Tibial nerve (tissue), 4 donors: ENCODE measurements around the gene PVR. TPM values are rescaled to one million over a fixed set of nuclear protein-coding genes. Genes with fewer than 3 reads are reported as not detected.

Experiments used
- DNase-seq, 2 donors: peaks; one replicate each; pipeline ENCODE4 v3.0.0-alpha.2; 2019; ENCODE audit warnings: low spot score in 2 of 2
- H3K27ac ChIP-seq, 4 donors: fragments of 200-600 bp; sonication (generic) in 3 of 4; one replicate each; pipeline ENCODE4 v1.5.1; 2017 to 2019; ENCODE audit warnings: mild to moderate bottlenecking in 1 of 4
- H3K27me3 ChIP-seq, 2 donors: fragments of 200-600 bp; sonication (generic) in 1 of 2; one replicate each; pipeline versions ENCODE4 v1.5.1 to v1.6.0; 2017 to 2019
- H3K36me3 ChIP-seq, 3 donors: fragments of 200-600 bp; sonication (generic); one replicate each; pipeline ENCODE4 v1.5.1; 2018 to 2019
- H3K4me1 ChIP-seq, 4 donors: fragments of 200-600 bp; sonication (generic) in 3 of 4; one replicate each; pipeline ENCODE4 v1.5.1; 2017 to 2019
- H3K4me3 ChIP-seq, 4 donors: fragments of 200-600 bp; sonication (generic) in 3 of 4; one replicate each; pipeline ENCODE4 v1.5.1; 2017 to 2019; ENCODE audit warnings: mild to moderate bottlenecking in 1 of 4, moderate library complexity in 1 of 4
- H3K9me3 ChIP-seq, 4 donors: fragments of 200-600 bp; sonication (generic) in 3 of 4; one replicate each; pipeline ENCODE4 v1.5.1; 2017 to 2019
- CTCF ChIP-seq, 5 experiments: fragments of 200-600 bp in 3 of 5; fragments of 450-650 bp in 2 of 5; sonication (generic) in 3 of 5; IDR thresholded peaks; one replicate each; pipeline ENCODE4 v1.5.1; 2016 to 2019; ENCODE audit warnings: antibody characterized with exemption in 5 of 5, mild to moderate bottlenecking in 3 of 5, moderate library complexity in 2 of 5
- EP300 ChIP-seq, 2 donors: sonication (generic); formaldehyde crosslinking; IDR thresholded peaks; one replicate each; pipeline ENCODE4 v1.6.1; 2017; ENCODE audit warnings: antibody characterized with exemption in 2 of 2, mild to moderate bottlenecking in 1 of 2
- POLR2A ChIP-seq, 2 donors: fragments of 450-650 bp; IDR thresholded peaks; one replicate each; pipeline ENCODE4 v1.6.1; 2017; ENCODE audit warnings: antibody characterized with exemption in 2 of 2, mild to moderate bottlenecking in 2 of 2, moderate library complexity in 2 of 2
- WGBS, 2 donors: methylation state at CpG; one replicate each; pipeline ENCODE4 v1.1.5; 2018; 5-methylcytosine and 5-hydroxymethylcytosine counted together
- total RNA-seq, 4 donors: library from RNA; depleted of rRNA; stranded (reverse); fragments of >200 nt; gene quantifications; one replicate each; pipeline ENCODE4 v1.1.0, GENCODE V29; 2016

Gene PVR
- total RNA-seq, 4 donors from 2014 or later: 55.3 to 71.4 (median 69.6) TPM

- H3K4me3 ChIP-seq: no peak overlapping the region
- H3K36me3 ChIP-seq: no peaks in the 10 kb centered on the region
- DNase-seq: no peak
- H3K27ac ChIP-seq: no peak overlapping the region
- no peaks in the 10 kb centered on the region for H3K27me3 ChIP-seq
- WGBS, 2 donors: 55 to 66% methylated on average over 4 of the region's 4 CpGs
- peaks cover 0 to 12% (median 0%) of the 10 kb centered on the region in 4 donors for H3K9me3 ChIP-seq
- H3K4me1 ChIP-seq: peaks cover 0 to 3% (median under 1%) of the 10 kb centered on the region in 4 donors
- TF ChIP-seq CTCF (IDR thresholded peaks at IDR 0.05) (no peak), EP300 (IDR thresholded peaks at IDR 0.05) (no peak), POLR2A (IDR thresholded peaks at IDR 0.05) (no peak)
Observed at GRCh38 chr19:44712864-44713515, 69.3 kb downstream of the PVR start.

Other genes with a start within 250 kb of the PVR start
- gene ZNF285, start 242.3 kb upstream of the PVR start, total RNA-seq: 1 to 10 TPM; 1.9 to 6.1 (median 2.2) TPM
- gene ZNF229, start 195.4 kb upstream of the PVR start, total RNA-seq: 10 to 100 TPM in 1 of 4 donors, 1 to 10 TPM in 3; 2.0 to 29.5 (median 2.2) TPM
- gene ZNF180, start 143.4 kb upstream of the PVR start, total RNA-seq: 10 to 100 TPM; 12.9 to 38.9 (median 15.7) TPM
- not detected for gene CEACAM20, start 114.2 kb upstream of the PVR start, total RNA-seq
- not detected for gene IGSF23, start 30.3 kb upstream of the PVR start, total RNA-seq
- 10 to 100 TPM; 10.9 to 38.7 (median 15.4) TPM for gene CEACAM19, start 27.6 kb downstream of the PVR start, total RNA-seq
- not detected for gene CEACAM16, start 55.2 kb downstream of the PVR start, total RNA-seq
- 10 to 100 TPM; 10.3 to 37.8 (median 18.0) TPM for gene BCL3, start 104.8 kb downstream of the PVR start, total RNA-seq
- not detected for gene CBLC, start 134.0 kb downstream of the PVR start, total RNA-seq
- gene BCAM, start 165.2 kb downstream of the PVR start, total RNA-seq: 100 to 1,000 TPM in 1 of 4 donors, 10 to 100 TPM in 3; 83.5 to 139 (median 90.9) TPM
- gene NECTIN2, start 202.4 kb downstream of the PVR start, total RNA-seq: 100 to 1,000 TPM in 1 of 4 donors, 10 to 100 TPM in 3; 63.2 to 126 (median 90.4) TPM
- gene TOMM40, start 247.3 kb downstream of the PVR start, total RNA-seq: 10 to 100 TPM; 30.8 to 75.9 (median 48.6) TPM